ENCODE results near the gene USHBP1. TPM values are rescaled to one million over a fixed set of nuclear protein-coding genes. Genes with fewer than 3 reads are reported as not detected.

USHBP1 gene
- total RNA-seq, 2 donors from 2014 or later: 4.3 to 6.6 TPM

DNA sequence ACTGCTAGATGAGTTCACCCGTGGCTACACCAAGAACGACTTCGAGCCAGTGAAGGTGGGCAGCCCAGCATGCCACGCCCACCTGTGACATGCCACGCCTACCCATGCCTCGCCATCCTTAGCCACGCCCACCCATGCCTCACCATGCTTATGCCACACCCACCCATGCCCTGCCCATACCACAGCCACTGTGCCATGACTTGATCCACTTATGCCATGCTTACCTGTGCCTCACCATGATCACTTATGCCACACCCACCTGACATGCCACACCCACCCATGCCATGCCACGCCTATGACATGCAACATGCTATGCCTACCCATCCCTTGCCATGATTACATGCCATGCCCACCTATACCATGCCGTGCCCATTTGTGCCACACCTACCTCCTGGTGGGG, 62.3 kb downstream of the USHBP1 start:
- Histone ChIP-seq H3K27ac (no peak overlapping the region), H3K27me3 (no peaks in the 10 kb centered on the region), H3K36me3 (peaks cover 63% of the 10 kb centered on the region), H3K4me1 (no peaks in the 10 kb centered on the region), H3K4me3 (no peak overlapping the region), H3K9me3 (no peaks in the 10 kb centered on the region)
- TF ChIP-seq, protein P1, sequence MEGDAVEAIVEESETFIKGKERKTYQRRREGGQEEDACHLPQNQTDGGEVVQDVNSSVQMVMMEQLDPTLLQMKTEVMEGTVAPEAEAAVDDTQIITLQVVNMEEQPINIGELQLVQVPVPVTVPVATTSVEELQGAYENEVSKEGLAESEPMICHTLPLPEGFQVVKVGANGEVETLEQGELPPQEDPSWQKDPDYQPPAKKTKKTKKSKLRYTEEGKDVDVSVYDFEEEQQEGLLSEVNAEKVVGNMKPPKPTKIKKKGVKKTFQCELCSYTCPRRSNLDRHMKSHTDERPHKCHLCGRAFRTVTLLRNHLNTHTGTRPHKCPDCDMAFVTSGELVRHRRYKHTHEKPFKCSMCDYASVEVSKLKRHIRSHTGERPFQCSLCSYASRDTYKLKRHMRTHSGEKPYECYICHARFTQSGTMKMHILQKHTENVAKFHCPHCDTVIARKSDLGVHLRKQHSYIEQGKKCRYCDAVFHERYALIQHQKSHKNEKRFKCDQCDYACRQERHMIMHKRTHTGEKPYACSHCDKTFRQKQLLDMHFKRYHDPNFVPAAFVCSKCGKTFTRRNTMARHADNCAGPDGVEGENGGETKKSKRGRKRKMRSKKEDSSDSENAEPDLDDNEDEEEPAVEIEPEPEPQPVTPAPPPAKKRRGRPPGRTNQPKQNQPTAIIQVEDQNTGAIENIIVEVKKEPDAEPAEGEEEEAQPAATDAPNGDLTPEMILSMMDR (IDR thresholded peaks at IDR 0.05): no peak
- DNase-seq (ENCODE audit: low spot score): no peak

DNA sequence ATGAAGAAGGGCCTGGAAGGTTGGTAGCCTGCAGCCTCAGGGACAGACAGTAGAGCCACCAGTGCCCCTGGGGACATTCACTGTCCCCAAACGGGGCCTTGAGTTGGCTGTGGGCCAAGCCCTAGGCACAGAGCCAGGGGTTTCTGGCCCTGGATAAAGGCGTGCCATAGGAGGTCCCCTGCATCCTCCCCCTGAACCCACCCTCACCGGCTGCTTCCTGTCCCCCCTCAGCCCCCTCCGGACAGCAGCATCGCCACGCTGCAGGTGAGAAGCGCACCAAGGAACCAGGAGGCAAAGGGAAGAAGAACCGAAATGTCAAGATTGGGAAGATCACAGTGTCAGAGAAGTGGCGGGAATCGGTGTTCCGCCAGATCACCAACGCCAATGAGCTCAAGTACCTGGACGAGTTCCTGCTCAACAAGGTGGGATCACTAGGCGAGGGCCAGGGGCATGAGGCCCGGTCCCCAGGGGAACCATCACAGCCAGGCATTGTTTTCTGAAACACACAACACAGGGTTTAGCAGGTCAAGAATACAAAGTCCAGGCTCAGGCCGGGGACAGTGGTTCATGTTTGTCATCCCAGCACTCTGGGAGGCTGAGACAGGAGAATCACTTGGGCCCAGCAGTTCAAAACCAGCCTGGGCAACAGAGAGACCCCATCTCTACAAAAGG, 64.0 kb downstream of the USHBP1 start:
- H3K27me3 ChIP-seq: no peaks in the 10 kb centered on the region
- H3K9me3 ChIP-seq: no peaks in the 10 kb centered on the region
- no peak for DNase-seq (ENCODE audit: low spot score)
- no peak overlapping the region for H3K4me3 ChIP-seq
- no peaks in the 10 kb centered on the region for H3K4me1 ChIP-seq
- TF ChIP-seq, protein P1 (IDR thresholded peaks at IDR 0.05): no peak
- peaks cover 55% of the 10 kb centered on the region for H3K36me3 ChIP-seq
- H3K27ac ChIP-seq: no peak overlapping the region

Other genes starting within 250 kb of the USHBP1 start
- gene CPAMD8, start 237.9 kb downstream of the USHBP1 start, total RNA-seq: 10 to 100 TPM in 1 of 2 donors, 1 to 10 TPM in 1; 5.5 to 21.4 TPM
- 1 to 10 TPM; 2.5 to 5.0 TPM for gene HAUS8, start 189.3 kb downstream of the USHBP1 start, total RNA-seq
- 10 to 100 TPM; 25.4 to 40.8 TPM for gene MYO9B, start 189.0 kb downstream of the USHBP1 start, total RNA-seq
- 10 to 100 TPM; 17.5 to 18.4 TPM for gene USE1, start 49.4 kb downstream of the USHBP1 start, total RNA-seq
- 1 to 10 TPM; 5.9 to 8.2 TPM for gene OCEL1, start 38.5 kb downstream of the USHBP1 start, total RNA-seq
- gene NR2F6, start 18.8 kb downstream of the USHBP1 start, total RNA-seq: 10 to 100 TPM; 63.6 to 69.7 TPM
- 10 to 100 TPM; 67.9 to 71.7 TPM for gene BABAM1, start 2.7 kb upstream of the USHBP1 start, total RNA-seq
- under 1 TPM in 1 of 2 donors, not detected in 1; 0.51 TPM for gene ANKLE1, start 17.2 kb upstream of the USHBP1 start, total RNA-seq
- 10 to 100 TPM; 11.8 to 15.8 TPM for gene ABHD8, start 38.7 kb upstream of the USHBP1 start, total RNA-seq
- 100 to 1,000 TPM; 203 to 254 TPM for gene MRPL34, start 41.1 kb upstream of the USHBP1 start, total RNA-seq
- gene DDA1, start 44.8 kb upstream of the USHBP1 start, total RNA-seq: 10 to 100 TPM; 22.2 to 40.1 TPM
- gene ANO8, start 70.1 kb upstream of the USHBP1 start, total RNA-seq: 1 to 10 TPM; 4.2 to 5.2 TPM
- gene GTPBP3, start 72.8 kb upstream of the USHBP1 start, total RNA-seq: 10 to 100 TPM in 1 of 2 donors, 1 to 10 TPM in 1; 6.0 to 16.8 TPM
- 10 to 100 TPM; 48.3 to 83.7 TPM for gene PLVAP, start 112.6 kb upstream of the USHBP1 start, total RNA-seq
- gene CCDC194, start 129.5 kb upstream of the USHBP1 start, total RNA-seq: not detected
- 10 to 100 TPM; 32.1 to 35.3 TPM for gene BST2, start 140.9 kb upstream of the USHBP1 start, total RNA-seq
- gene MVB12A, start 155.3 kb upstream of the USHBP1 start, total RNA-seq: 10 to 100 TPM; 24.8 to 39.0 TPM
- under 1 TPM; 0.30 to 0.51 TPM for gene TMEM221, start 183.9 kb upstream of the USHBP1 start, total RNA-seq
- not detected for gene NXNL1, start 196.2 kb upstream of the USHBP1 start, total RNA-seq
- gene SLC27A1, start 205.8 kb upstream of the USHBP1 start, total RNA-seq: 10 to 100 TPM; 31.2 to 65.6 TPM
- gene PGLS, start 246.9 kb upstream of the USHBP1 start, total RNA-seq: 10 to 100 TPM; 20.4 to 35.9 TPM